ENCODE data around the gene PILRB.
"Not testable (repeated sequence)": the region's sequence is repeated elsewhere in the genome, so short reads cannot be mapped to it uniquely, and the experiment has no call there.

The PILRB gene

GRCh38 chr7:100358027-100358856, at the start of gene PILRB:
Gene PILRB, plus strand, starts transcription at chr7:100358117. Its CDS starts 186 bp downstream, at chr7:100358303.
- no peak for DNase-seq (ENCODE audit: low spot score)

DNA sequence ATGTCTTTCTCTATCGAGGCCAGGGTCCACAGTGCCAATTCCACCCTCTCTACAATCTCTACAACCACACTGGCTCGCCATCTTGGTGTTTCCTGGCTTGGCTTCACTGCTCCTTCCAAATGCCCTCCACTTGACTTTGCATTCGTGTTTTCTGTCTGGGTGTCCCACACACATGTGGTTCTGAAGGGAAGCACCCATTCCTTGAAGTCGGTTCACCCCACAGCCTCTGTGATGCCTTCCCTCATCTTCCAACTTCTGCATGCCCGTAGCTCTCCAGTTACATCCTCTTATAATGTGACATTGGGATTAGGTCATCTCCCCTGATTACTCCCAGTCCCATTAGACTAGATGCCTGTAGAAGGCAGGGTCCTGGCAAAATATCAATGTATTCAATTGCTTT, 39.6 kb upstream of the PILRB start:
- DNase-seq (ENCODE audit: low spot score), result not testable (repeated sequence)

DNA sequence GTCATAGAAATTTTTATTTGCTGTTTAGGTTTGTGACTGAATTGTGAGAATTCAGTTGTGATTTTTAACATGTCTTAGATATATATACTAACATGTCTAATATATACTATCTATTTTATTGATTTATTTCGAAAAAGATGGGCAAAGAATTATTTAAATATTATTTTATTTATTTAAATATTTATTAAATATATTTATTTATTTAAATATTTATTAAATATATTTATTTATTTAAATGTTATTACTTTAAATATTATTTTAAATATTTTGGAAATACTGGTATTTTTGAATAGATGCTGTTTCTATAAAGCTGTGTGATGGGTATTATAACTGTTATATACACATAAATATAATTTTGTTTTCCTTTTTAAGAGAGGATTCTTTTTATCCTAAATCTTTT, 36.3 kb upstream of the PILRB start:
- DNase-seq (ENCODE audit: low spot score), result not testable (repeated sequence)

DNA sequence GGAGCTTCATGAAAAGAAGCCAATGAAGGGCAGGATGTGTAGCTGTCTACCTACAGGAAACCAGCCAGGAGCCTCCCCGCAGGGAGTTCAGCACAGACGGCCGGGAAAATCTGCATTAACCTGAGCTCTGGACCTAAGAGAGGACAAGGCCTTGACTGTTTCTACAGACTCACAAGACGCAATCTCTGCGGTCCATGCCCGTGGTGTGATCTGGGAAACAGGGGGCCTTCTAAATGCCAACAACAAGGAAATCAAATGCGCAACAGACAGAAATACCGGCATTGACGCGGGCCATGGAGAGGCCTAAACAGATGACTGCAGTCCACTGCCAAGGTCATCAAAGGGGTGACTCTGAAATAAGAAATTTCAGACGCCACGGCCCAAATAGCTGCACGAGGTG, 33.7 kb upstream of the PILRB start:
- DNase-seq (ENCODE audit: low spot score), result not testable (repeated sequence)

DNA sequence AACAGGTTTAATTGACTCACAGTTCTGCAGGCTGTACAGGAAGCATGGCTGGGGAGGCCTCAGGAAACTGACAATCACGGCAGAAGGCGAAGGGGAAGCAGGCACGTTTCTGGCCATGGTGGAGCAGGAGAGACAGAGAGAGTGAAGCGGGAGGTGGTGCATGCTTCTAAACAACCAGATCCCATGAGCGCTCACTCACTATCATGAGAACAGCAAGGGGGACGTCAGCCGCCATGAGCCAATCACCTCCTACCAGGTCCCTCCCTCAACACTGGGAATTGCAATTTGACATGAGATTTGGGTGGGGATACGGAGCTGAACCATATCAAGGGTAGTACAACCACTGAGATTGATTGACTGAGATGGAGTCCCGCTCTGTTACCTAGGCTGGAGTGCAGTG, 32.2 kb upstream of the PILRB start:
- not testable (repeated sequence) for DNase-seq (ENCODE audit: low spot score)

- not testable (repeated sequence) for DNase-seq (ENCODE audit: low spot score)
These were observed 31.0 kb upstream of the PILRB start for GRCh38 chr7:100326914-100327313.

GRCh38 chr7:100335566-100336466, 22.1 kb upstream of the PILRB start:
- DNase-seq (ENCODE audit: low spot score), result peak; percentile 95

DNA sequence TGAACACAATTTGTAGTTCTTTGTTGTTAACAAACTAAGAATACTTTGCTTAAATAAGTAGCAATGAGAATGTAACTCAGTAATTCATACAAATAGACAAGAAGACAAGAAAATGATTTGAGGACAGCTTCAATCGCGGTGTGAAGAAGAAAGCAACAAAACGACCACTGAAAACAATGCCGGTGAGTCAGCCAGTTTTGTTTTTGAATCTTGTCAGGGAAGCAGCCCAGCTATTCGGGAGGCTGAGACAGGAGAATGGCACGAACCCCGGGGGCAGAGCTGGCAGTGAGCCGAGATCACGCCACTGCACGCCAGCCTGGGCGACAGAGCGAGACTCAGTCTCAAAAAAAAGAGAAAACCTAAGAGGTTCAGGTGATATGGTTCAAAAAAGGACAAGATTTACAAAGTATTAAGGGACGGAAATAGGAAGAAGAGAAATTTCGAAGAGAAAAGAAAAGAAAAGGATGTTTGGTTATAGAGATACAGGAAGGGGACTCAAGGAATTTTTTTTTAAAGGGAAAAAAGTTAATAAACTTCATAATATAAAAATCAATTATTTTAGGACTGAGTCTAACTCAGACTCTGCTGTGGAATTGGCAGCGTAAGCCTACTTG, 19.7 kb upstream of the PILRB start:
- DNase-seq (ENCODE audit: low spot score), result not testable (repeated sequence)

GRCh38 chr7:100341286-100341685, 16.6 kb upstream of the PILRB start:
- not testable (repeated sequence) for DNase-seq (ENCODE audit: low spot score)

DNA sequence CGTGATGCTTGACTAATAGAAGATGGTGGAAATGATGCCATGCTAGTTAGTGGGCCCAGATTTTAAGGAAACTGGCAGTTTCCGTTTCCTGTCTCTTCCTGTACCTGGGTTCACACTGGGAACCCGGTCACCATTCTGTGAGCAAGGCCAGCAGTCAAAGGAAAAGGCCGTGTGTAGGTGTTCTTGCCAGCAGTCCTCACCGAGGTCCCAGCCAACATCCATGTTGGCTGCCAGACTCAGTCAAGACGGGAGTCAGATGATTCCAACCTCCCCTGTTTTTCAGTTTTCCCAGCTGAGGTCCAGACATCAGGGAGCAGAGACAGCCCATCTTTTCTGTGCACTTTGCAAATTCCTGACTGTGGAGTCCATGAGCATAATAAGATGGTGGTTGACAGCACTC, 15.2 kb upstream of the PILRB start:
- peak; percentile 89 for DNase-seq (ENCODE audit: low spot score)

GRCh38 chr7:100344124-100344559, 13.8 kb upstream of the PILRB start:
- not testable (repeated sequence) for DNase-seq (ENCODE audit: low spot score)

DNA sequence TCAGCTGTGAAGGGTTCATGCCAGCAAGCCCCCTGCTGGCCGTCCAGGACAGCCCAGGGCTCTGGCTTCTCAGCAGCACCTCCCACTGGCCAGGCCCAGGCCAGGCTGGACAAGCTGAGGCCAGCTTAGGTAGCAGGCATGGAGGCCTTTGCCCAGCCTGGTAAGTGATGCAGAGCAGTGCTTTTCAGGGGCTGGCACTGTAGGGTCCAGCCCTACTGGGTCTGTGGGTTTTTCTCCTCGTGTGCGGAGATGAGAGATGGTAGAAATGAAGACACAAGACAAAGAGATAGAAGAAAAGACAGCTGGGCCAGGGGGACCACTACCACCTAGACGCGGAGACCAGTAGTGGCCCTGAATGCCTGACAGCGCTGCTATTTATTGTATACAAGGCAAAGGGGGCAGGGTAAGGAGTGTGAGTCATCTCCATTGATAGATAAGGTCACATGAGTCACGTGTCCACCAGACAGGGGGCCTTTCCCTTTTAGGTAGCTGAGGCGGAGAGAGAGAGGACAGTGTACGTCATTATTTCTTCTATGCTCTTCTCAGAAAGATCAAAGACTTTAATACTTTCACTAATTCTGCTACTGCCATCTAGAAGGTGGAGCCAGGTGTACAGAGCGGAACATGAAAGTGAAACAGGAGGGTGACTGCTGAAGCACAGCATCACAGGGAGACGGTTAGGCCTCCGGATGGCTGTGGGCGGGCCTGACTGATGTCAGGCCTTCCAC, 13.2 kb upstream of the PILRB start:
- not testable (repeated sequence) for DNase-seq (ENCODE audit: low spot score)

- peak; percentile 74 for DNase-seq (ENCODE audit: low spot score)
These were observed 12.6 kb upstream of the PILRB start for GRCh38 chr7:100345288-100345672.

- peak; percentile 0 for DNase-seq (ENCODE audit: low spot score)
These were observed 11.0 kb upstream of the PILRB start for GRCh38 chr7:100346921-100347320.

DNA sequence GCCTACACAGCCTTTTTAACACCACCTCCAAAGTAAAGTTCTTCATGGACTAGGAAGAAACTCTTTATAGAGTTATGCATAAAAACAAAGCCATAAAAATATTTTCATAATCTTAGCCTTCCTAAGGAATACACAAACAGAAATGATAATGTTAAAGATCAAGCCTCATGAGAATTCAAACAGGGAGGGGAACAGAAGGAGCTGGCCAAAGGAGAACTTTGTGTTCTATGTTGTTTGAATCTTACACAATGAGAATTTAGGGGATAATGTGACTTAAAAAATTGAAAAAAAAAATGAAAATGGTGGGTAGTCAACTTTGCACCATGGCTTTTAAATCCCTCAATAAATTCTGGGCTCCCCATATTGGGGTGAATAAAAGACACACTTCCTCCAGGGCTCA, 9.1 kb upstream of the PILRB start:
- no peak for DNase-seq (ENCODE audit: low spot score)

GRCh38 chr7:100349757-100350156, 8.2 kb upstream of the PILRB start:
- DNase-seq (ENCODE audit: low spot score), result no peak

GRCh38 chr7:100351657-100352058, 6.3 kb upstream of the PILRB start:
- no peak for DNase-seq (ENCODE audit: low spot score)

GRCh38 chr7:100352230-100352781, 5.6 kb upstream of the PILRB start:
- not testable (repeated sequence) for DNase-seq (ENCODE audit: low spot score)

DNA sequence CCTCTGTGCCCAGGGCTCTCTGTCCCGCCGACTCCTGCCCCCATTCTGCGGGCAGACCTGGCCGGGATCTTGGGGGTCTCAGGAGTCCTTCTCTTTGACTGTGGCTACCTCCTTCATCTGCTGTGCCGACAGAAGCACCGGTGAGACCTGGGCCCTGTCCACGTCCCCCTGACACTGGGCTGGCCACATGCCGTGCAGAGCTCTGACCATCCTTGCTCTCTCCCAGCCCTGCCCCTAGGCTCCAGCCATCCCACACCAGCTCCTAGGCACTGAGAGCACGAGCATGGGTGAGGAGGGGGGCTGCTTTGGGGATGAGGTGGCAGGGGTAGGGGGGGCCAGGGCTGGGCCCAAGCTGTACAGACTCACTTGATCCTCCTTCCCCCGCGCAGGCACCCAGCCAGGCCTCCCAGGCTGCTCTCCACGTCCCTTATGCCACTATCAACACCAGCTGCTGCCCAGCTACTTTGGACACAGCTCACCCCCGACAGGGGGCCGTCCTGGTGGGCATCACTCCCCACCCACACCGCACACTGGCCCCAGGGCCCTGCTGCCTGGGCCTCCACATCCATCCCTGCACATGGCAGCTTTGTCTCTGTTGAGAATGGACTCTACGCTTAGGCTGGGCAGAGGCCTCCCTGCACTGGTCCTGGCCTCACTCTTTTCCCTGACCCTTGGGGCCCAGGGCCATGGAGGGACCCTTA, 4.8 kb upstream of the PILRB start:
- no peak for DNase-seq (ENCODE audit: low spot score)

DNA sequence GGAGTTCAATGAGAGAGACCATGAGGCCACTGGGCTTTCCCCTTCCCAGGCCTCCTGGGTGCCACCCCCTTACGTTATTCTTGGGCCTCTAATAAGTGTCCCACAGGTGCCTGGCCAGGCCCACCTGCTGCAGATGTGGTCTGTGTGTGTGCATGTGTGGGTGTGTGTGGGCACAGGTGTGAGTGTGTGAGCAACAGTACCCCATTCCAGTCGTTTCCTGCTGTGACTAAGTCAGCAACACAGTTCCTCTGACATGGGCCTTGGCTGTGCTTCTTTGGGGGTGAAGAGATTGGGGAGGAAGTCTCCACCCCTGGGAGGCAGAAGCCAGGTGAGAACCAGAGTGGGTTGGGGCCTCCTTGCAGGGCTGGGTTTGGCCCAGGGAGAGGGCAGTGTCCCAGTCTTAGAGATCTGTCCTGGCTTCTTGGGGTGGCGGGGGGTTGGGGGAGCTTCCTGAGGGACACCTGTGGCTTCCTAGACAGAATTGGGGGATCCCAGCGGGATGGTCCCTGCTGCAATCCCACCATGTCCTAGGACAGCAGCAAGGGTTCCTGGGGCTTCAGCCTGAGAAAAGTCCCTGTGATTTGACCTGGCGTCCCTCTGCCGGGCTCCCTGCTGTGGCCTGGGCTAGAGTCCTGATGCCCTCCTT, 4.1 kb upstream of the PILRB start:
- no peak for DNase-seq (ENCODE audit: low spot score)

Measured in cerebellar cortex (tissue), 1 donor.